GM18951 (cell line): Measurements from ENCODE around the gene WDR4.
A peak's percentile ranks its signal among the peaks of the same experiment; 100 is the strongest.
"Not testable (repeated sequence)": the region's sequence is repeated elsewhere in the genome, so short reads cannot be mapped to it uniquely, and the experiment has no call there.

Experiments used
- POLR2A ChIP-seq: IDR thresholded peaks from 4 replicates; pipeline ENCODE4 v1.6.1; 2011; ENCODE audit warnings: mild to moderate bottlenecking; ENCODE audit not compliant: insufficient read length, insufficient read depth; ENCODE audit errors: extremely low read depth
- in situ Hi-C: fragments of 300-500 bp; cut with MboI; formaldehyde crosslinking; loops from one replicate; pipeline ENCODE4 v1.12.0; 2022; ENCODE audit warnings: low sequenced_read_pairs, mixed read lengths, inconsistent platforms; ENCODE audit not compliant: unreplicated experiment

WDR4 gene

DNA sequence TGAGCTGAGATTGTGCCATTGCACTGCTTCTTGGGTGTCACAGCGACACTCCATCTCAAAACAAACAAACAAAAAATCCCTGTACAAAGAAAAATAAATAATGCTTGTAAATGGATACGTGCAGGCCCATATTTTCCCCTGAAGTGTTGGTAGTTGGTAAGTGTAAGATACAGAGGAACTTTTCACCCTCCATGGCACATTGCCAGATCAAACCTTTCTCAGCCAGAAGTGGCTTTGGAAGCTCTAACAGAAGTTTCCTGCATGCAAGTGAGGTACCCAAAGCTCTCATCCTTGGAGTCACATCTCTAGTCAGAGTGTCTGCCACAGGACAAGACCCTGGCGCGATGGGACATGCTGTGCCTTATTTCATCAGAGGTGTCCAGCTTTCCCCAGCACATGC lies 21.1 kb upstream of the WDR4 start:
- in situ Hi-C loops, result no loop called here
- no peak for TF ChIP-seq POLR2A

DNA sequence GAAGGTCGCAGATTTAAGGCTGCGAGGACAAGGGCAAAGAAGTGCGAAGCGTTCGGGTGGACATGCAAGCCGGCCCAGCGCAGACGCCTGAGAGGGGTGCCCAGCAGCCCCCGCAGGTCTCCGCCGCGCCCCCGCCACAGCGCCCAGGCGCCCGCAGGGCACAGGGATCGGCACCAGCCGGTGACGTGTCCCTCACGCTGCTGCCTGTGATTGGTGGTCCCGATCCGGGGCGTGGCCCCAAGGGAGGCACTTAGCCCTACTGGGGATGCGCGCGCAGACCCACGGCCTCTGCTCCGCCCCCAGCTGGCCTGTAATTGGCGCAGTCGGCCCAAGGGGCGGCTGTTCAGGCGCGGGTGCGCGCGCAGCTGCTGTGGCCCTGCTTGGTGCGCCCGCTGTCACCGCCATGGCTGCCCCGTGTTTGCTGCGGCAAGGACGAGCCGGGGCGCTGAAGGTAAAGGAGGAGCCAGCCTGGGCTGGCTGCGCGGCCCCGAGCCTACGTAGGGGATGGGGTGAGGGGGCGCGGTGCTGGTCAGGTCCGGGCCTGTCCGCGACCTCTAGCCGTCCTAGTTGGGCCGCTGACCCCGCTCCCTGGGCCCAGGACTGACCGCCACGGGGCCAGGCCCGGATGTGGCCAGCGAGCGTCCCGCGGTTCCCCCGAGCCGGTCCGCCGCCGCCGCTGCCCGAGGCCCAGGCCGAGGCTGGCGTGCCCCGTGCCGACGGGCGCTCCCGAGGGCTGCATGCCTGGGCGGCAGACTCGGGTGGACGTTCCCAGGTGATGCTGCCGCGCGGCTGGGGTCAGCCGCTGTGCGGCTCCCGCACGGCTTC lies 13.8 kb upstream of the WDR4 start, which contains the start of gene NDUFV3:
NDUFV3 (plus strand) TSS at position 379 of the 825 bp plus-strand sequence; CDS start at position 404, 25 bp downstream.
- in situ Hi-C loops, result no loop called here
- TF ChIP-seq POLR2A, result peak; percentile 97

DNA sequence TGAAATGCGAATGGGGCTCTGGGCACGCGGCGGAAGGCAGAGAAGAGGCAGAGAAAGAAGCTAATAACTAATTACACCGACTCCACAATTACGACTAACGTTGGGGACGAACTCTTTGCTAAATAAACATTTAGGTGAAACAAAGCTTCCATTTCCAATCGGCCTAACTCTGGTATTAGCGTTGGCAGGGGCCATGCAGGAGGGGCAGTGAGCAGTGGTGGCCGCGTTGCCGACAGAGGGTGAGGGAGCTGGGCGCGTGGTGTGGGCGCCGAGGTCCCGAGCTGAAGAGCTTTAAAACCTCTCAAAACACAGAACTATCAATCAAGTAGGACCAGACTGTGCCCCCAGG lies 13.2 kb upstream of the WDR4 start:
- TF ChIP-seq POLR2A, result no peak
- in situ Hi-C loops, result no loop called here

DNA sequence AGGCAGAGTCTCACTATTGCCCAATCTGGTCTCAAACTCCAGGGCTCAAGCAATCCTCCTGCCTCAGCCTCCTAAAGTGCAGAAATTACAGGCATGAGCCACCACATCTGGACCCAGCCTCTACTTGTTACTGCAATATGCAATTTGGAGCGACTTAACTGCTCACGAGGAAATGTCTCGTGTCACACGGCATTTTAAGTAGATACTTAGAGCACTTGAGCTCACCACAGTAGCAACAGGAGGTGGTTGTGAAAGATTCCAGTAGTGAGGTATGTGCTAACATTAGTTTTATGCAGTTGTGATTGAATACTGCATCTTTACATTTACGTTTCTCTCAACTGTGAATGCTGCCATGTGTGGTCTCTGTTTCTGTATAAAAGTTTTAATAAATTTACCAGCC lies 8.0 kb upstream of the WDR4 start:
- in situ Hi-C loops, result no loop called here
- no peak for TF ChIP-seq POLR2A

DNA sequence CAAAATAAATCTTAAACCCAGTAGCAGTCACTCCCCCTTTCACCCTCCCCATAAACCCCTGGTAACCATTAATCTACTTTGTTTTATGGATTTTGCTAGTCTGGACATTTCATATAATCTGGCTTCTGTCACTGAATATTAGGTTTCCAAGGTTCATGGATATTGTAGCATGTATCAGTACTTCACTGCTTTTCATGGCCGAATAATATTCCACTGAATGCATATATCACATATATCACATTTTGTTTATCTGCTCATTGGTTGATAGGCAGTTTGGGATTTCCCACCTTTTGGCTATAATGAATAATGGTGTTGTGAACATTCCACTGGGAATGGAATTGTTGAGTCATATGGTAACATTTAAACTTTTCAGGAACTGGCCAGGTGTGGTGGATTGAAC lies 4.6 kb upstream of the WDR4 start:
- in situ Hi-C loops, result no loop called here
- no peak for TF ChIP-seq POLR2A

DNA sequence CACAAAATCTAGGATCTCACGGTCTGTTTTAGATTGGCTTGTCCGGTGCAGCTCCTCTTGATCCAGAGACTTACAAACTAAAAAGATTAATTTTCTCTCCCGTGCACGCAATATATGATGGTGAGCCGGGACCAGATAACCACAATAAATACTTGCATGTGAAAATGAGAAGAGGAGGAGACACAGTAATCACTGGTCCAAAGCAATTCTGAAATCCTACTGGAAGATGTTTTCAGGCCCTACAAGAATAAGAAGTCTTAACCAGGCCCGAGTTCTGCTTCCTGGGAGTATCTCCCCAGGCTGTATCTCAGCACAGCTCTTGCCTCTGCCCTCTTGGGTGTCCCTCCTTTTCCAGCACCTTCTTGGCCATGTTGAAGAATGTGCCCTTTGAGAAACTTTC lies 1.0 kb upstream of the WDR4 start:
- TF ChIP-seq POLR2A, result no peak

DNA sequence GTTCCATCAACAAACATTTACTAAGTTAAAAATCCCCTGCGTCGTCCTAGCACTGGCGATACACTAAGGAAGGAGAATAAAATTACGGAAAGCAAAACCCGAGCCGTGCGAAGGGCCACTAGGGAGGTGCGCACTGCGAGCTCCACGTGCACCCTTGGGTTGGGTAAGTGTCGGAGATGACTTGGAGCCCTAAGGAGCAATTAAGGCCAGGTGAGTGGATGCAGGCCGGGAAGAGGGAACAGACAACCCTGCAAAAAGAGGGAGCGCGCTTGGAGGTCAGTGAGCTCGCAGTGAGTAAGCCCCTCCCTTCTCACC lies 704 bp downstream of the WDR4 start:
- no peak for TF ChIP-seq POLR2A
- in situ Hi-C loops, result no loop called here

More for the DNA sequence above, 1.0 kb upstream of the WDR4 start:
- in situ Hi-C loops, result no loop called here

DNA sequence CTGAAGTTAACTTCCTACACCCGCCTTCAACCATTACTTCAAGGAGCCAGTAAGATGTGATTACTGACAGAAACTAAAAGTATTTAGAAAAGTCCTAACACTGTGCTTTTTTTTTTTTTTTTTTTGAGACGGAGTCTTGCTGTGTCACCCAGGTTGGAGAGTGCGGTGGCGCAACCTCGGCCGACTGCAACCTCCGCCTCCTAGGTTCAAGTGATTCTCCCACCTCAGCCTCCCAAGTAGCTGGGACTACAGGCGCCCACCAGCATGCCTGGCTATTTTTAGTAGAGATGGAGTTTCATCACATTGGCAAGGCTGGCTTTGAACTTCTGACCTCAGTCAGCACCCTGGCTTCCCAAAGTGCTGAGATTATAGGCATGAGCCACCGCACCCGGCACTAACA lies 3.5 kb downstream of the WDR4 start:
- in situ Hi-C loops, result not testable (repeated sequence)

DNA sequence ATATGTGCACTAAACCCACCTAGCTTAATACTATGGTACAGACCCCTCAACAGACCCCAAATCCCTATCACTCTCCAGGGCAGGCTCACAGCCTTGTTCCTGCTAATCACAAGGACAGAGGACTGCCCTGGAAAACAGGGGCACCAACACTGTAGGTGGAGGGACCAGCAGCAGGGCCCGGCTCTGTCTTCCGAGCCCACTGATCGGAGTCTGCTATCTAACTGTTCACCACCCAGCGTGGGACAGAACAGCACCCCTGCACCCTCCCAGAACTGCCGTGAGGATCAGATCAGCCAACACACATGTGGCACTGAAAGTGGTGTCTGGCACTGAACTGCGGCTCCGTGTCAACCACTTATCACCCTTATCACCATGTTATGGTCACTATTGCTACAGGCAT lies 6.2 kb downstream of the WDR4 start:
- TF ChIP-seq POLR2A, result no peak
- in situ Hi-C loops, result no loop called here

DNA sequence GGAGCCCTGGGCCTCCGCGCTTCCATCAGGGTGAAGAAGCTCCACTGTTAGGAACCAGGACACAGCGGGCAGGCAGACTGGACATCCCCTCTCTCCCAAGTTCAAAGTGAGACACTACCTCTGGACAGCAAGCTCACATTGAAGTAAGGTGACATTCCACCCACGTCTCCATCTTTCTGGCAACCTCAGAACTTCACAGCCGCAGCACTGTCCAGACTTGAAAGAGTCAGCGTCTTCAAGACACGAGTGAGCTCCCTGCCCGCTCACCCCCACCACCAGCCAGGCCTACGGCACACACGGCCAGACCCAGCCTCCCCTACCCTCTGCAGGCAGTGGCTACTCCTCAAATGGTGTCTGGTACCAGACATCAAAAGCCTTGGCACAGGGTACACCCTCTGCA lies 11.1 kb downstream of the WDR4 start:
- in situ Hi-C loops, result no loop called here
- TF ChIP-seq POLR2A, result no peak

DNA sequence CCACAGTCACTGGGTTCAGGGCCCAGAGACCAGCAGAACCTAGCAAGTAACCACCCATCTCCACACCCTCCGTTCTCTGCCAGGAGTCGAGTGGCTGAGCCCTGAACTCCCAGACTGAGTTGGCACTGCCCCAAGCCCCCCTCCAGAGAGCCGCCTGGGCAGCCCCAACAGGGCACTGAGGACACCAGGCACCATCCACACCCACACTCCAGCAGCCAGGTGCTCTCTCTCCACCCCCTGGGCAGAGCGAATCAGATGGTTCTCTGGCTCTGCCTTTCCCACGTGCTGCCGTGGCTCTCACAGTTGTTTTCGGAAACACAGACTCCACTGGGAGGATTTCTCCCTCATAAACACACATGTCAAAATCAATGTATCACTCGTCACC lies 13.6 kb downstream of the WDR4 start:
- in situ Hi-C loops, result no loop called here

DNA sequence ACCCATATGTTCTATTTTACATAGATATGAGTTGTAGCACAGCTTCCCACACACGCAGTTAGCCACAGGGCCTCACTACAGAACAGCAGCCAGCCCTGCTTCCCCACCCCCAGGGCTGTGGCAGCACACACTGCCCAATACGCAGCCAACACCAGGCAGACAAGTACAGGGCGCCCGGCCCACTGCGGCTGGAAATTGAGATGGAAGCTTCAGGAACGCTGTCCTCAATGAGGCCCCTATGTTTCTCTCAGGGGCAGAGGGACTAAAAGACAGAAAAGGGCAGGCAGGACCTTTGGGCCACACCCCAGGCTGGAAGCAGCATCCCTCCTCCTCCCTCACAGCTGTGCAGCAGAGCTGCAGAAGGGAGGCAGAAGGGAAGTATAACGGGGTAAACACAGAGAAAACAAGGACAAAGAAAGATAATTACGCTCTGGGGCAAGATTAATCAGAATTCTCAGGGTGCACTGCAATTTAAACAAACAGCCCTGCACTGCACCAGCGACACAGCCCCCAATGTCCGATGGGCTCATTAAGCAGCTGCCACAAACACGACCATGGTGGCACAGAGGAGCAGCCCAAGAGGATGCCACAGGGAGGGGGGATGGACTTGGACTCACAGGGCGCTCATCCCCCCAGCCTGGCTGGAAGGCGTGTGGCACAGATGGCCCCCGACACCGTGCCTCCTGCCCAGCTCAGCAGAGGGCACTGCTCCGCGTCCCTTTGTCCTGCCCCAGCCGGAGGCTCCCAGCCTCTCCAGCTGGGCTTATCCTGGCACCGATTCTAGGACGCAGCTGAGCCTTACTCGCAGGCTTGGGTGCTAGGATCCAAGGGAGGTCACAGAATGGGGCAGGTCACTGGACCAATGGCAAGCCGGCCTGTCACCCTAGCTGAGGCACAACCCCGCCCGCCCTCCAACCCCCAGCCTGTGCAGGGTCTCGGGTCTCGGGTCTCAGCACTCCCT lies 14.2 kb downstream of the WDR4 start:
- in situ Hi-C loops, result no loop called here
- TF ChIP-seq POLR2A, result no peak

More for the DNA sequence above, 13.6 kb downstream of the WDR4 start:
- no peak for TF ChIP-seq POLR2A

DNA sequence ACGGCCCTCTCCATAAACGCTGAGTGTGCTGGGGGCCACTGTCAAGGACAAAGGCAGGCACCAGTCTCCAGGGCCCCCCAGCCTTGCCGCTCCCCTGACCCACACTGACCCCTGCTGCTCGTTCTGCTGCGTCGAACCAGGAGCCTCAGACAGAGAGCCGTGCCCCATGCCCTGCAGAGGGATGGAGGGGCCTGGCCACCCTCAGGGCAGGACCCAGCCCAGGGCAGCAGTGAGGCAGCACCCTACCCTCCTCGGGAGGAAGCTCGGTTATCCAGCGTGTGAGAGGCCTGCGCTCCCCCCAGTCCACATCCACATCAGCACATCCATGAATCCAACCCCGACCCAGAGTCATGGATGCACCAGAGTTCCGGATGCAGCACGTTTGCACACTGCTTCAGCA lies 15.1 kb downstream of the WDR4 start:
- no peak for TF ChIP-seq POLR2A
- in situ Hi-C loops, result no loop called here

DNA sequence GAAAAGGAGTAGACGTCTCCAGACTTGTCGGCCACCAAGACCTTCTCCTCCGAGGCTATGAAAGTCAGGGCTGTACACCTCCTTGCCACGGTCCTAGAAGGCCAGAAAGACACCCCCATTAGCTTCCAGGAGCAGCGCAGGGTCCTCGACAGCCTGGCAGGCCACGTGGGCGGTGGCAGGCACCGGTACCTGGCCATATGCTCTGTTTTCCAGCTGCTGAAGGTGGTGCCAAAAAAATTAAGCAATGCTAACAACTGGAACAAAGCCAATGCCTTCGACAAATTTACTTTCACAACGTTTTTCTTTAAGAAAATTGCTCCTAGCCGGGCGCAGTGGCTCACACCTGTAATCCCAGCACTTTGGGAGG lies 15.9 kb downstream of the WDR4 start:
- no peak for TF ChIP-seq POLR2A
- in situ Hi-C loops, result no loop called here
